ENCODE results near the gene SCG5.

Gene SCG5

DNA sequence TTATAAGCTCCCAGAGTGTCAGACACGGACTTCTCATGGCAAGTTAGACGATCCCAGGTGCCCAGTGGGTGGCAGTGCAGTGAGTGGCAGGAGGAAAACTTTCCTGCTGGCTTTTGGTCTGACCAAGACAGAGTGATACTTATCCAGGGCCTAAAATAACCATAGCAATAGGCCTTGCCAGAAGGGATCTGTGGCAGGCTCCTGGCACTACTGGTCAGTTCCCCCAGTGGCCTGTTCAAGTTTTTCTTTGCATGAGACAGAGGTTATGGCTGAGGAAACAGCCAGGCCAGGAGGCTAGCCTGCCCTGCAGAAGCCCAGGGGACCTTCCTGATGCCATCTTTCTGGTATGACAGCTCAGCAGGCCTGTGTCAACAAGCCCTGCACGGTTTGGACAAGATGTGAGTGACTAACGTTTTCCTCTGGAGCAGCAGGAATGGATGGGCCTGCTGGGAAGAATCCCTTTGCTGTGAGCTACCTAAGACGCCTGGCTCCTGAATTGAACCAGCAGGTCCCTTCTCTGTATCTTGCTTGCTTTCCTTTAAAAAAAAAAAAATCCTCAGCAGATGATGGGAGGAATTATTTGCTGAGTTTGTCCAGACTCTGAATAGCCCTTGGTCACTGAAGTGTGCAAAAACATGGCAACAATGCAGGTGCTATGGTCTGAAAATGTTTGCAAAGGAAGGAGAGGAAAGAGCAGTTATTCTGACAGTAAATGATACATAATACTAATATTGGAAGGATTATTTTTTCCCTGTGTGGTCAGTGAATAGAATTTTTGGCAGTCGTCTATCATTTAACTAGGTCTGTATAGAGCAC lies 18.0 kb downstream of the SCG5 start:
- no peak for DNase-seq (ENCODE audit: low read depth)

DNA sequence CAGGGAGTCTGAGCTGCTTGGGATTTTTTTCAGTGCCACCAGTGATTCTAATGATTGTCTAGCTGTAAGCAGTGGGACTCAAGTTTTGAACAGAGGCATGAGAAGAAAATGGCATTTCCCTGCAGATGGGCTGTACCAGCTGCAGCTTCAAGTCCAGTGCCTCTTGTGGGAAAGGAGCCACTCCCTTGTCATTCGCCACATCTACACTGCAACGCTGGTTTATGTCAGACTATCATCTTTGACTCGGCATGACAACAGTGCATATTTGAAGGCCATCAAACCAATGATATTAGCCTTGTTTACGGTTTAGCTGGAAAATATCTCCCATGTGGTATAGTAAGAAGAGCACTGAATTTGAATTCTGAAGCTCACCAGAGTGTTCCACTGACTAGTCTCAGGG lies 22.2 kb downstream of the SCG5 start:
- DNase-seq (ENCODE audit: low read depth): no peak

DNA sequence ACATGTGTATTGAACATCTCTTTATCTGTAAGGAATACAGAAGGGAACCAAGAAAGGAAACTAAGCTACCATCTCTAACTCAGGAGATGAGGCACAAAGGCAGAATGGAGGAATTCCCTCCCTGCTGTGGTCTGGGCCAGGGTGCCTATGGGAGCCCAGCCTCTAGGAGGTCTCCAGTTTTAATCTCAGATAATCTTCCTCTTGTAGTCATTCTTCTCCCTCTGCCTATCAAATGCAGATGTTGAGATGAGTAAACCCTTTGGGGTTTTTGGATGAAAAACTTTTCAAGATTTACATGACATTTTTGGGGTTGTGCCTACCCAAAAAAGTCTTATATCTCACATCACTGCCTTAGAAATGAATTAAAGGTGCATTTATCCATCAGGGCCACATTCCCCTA lies 23.3 kb downstream of the SCG5 start:
- no peak for DNase-seq (ENCODE audit: low read depth)

DNA sequence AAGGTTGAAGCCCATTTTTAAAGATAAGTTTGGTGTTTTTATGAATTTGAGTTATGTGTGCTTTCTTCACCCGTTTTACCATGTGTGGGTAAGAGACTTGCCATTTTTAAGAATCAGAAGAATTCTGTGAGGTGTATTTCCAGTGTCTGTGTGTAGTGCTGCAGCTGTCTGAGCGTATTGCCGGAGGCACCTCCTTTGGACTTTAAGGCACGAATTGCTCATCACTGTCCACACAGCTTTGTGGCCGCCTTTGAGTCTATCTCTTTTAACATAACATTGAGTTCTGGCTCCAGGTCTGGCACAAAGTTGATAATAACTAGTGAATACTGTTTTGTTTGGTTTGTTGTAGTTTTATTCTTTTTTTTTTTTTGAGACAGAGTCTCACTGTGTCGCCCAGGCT lies 25.8 kb downstream of the SCG5 start:
- no peak for DNase-seq (ENCODE audit: low read depth)

DNA sequence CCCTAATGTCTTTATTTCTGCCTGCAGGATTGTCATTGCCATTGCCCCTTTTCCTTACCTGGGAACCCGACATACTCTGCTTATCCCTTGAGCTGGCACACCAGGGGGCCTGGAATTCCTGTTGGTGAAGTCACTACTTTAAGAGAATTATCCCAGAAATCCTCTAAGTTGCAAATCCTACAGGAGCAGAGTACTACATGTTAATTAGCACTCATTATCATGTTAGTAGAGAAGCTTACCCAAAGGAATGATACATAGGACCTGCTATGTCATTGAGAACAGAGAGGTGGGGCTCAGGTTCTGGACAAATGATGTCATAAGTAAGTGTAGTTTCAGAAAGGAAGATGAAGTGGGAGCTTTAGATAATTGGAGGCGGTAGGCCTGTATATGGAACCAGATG lies 27.4 kb downstream of the SCG5 start:
- no peak for DNase-seq (ENCODE audit: low read depth)

DNA sequence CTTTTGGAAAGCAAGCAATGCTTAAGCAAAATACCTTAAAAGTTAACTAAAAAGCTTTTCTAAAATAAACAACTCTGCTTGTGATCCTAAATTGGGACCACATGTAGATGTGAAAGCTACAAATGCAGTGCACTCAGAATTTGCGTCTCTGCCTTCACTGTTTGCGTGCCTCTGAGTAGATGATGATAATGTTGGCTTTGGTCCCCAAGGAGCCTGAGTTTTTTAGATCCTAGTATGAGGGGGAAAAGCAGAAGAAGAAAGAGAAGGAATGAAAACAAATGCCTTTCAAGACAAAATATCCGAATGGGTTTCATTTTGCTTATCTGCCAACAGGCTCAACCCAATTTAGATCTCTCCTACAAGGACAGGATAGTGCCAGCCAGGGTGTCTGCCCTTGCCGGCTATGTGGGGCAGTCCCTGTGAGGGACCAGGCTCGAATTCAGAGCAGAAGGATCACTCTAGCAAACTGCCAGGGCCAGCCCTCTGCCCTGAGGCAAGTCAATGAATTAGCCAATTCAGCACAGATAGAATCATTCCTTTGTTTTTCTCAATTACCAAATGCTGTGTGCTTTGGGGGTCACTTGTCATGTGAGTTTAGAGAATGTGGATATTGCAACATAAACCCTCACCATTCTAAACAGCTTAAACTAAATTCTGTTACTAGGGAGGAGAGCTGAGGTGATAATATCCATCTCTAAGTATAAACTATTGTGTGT lies 28.5 kb downstream of the SCG5 start:
- peak; percentile 74 for DNase-seq (ENCODE audit: low read depth)

DNA sequence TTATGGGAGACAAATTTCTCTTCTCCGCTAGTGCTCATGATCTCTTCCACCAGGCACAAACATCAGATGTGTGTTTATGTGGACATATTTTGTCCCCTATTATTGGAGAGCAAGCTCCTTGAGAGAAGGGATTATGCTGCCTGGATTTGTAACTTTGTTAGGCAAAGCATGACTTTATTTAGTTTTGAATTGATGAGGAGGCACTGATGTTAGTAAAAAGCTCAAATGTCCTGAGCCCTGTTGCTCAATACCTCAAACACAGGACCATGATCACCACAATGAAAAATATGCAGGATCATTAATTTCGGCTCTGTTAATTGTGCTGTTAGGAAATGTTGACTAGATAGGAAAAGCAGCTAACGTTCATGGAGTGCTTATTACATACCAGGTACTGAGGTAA lies 29.1 kb downstream of the SCG5 start:
- no peak for DNase-seq (ENCODE audit: low read depth)

- DNase-seq (ENCODE audit: low read depth): no peak
Observed at GRCh38 chr15:32671339-32672325, 30.1 kb downstream of the SCG5 start.

DNA sequence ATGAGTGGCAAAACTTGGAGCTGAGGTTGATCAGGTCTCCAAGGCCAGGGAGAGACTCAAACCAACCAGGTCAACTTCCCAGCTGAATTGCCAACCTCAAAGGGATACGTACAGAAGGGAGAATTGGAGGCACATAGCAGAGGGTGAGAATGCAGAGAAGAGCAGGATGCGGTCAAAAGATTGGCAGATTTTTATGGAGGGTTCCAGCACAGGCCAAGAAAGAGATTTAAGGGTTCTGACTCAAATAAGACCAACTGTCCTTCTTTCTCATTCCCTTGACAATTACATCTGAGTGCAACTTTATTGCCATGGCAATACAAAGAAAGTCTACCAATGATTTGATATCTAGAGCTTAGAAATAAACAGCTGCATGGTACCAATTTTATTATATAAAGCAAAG lies 33.2 kb downstream of the SCG5 start:
- no peak for DNase-seq (ENCODE audit: low read depth)

- DNase-seq (ENCODE audit: low read depth): no peak
Observed at GRCh38 chr15:32675466-32675865, 34.0 kb downstream of the SCG5 start.

- no peak for DNase-seq (ENCODE audit: low read depth)
Observed at GRCh38 chr15:32676169-32676568, 34.7 kb downstream of the SCG5 start.

DNA sequence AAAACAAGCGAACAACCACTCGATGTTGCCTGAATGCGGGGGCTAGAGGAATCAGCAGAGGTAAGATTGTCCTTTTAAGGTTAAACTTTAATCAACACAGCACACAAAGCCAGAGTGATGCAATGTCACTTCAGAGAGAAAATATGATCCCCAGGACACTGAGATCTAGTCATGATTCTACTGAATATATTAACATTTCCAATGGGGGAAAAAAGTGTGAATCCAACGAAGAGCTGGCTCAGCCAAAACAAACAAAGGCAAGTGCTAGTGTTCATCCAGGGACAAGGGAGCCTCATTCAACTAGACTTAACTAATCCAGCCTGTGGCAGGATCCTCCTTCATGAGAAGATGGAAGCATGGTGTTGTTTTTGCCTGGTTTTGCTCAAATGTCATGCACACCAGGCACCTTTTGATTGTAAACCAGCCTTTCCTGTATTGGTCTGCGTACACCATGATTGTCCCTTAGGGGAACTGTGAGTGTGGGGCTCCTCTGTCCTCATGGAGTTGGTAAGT lies 35.8 kb downstream of the SCG5 start:
- DNase-seq (ENCODE audit: low read depth): no peak

DNA sequence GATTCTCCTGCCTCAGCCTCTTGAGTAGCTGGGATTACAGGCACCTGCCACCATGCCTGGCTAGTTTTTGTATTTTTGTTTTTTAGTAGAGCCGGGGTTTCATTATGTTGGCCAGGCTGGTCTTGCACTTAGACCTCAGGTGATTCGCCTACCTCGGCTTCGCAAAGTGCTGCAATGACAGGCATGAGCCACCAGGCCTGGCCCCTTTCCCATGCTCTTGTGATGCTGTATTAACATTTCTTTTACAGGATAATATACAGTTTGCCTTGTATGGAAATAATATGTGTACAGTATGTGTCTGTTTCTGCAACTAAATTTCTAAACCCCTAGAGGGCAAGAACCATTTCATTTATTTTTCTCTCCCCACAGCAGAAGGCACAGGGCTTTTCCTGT lies 37.8 kb downstream of the SCG5 start:
- DNase-seq (ENCODE audit: low read depth): no peak

DNA sequence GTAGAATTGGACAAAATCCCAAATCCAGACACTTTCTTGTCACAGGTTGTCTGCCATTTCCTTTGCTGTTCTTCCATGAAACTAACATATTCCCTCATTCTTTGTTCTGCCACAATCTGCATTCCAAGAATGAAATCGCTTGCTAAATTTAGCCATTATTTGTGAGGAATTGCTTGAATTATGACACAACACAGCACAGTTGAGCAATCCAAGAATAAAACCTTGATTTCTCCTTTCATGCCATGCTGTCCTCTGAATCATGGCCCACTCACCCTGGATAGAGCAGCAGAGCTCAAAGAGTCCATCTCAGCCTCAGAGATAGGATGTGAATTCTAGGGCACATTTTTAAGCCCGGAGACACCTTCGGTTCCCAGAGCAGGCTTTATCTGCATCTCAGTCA lies 41.1 kb downstream of the SCG5 start:
- peak; percentile 62 for DNase-seq (ENCODE audit: low read depth)

GRCh38 chr15:32682977-32683630 lies 41.6 kb downstream of the SCG5 start:
- no peak for DNase-seq (ENCODE audit: low read depth)

- DNase-seq (ENCODE audit: low read depth): peak; percentile 56
Observed at GRCh38 chr15:32683906-32684584, 42.5 kb downstream of the SCG5 start.

DNA sequence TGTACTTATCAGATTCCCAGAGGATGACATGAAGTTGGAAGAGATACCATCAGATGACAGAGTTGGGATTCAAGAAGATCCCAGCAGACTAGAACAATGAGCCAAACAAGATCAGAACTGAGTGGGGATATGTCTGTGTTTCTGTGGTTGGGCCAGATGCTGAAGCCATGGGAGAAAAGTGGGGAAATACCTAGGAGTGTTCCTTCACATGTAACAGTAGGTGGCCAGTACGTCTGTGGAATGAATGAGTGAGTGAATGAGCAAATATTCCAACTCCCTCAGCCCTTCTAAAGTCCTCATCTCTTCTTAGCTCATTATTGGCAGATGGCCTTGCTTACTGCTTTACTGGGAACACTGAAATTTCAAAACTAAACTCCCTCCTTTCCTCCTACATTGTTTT lies 44.1 kb downstream of the SCG5 start:
- no peak for DNase-seq (ENCODE audit: low read depth)

GRCh38 chr15:32687556-32687955 lies 46.0 kb downstream of the SCG5 start:
- DNase-seq (ENCODE audit: low read depth): no peak

DNA sequence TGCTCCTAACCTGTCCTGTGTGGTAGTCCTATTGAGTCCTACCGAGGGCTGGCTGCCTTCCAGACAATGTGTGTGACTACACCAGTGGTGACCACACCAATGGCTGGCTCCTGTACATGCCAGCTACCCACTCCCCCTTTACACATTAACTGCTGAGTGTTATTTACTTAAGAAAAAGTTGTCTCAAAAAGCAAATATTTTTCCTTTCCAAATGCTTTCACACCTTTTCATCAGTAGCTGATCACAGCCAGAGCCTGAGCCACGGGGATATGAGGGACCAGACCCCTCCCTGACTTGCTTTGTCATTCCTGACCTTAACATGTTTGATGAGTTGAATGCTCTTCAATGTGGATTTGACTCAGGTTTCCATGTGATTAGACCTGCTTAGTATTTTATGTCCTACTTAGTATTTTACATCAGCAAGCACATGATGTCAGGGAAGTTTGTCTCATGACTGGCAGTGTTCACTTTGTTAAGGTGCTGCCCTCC lies 46.7 kb downstream of the SCG5 start:
- no peak for DNase-seq (ENCODE audit: low read depth)

- DNase-seq (ENCODE audit: low read depth): no peak
Observed at GRCh38 chr15:32690941-32691688, 49.6 kb downstream of the SCG5 start.
